NCI-H748 (cell line): ENCODE results near the gene ADAD2.

ENCODE experiments used
- DNase-seq: peaks from one replicate; lab custom pipeline; 2025; ENCODE audit not compliant: unreplicated experiment; lab: John Stamatoyannopoulos, UW

The ADAD2 gene

GRCh38 chr16:84220851-84221250 lies 29.9 kb downstream of the ADAD2 start:
- no peak for DNase-seq

- DNase-seq = no peak
These were observed 32.5 kb downstream of the ADAD2 start for GRCh38 chr16:84223456-84223855.

DNA sequence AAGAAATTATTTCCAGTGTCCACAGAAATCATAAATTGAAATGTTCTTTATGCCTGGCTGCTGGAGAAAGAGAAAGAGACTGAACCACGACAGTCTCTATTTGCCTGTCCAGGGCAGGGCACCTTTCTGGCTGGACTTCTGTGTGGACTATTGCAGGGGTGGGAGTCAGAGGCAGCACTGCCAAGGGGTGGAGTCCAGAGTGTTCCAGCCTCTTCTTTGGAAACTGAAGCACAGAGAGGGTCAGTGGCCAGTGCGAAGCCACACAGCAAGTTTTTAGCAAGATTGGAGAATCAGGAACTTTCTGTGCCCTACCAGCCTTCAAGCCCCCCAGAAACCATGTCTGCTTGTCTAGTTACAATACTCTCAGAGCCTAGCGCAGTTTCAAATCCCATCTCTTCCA lies 33.6 kb downstream of the ADAD2 start:
- DNase-seq = no peak

DNA sequence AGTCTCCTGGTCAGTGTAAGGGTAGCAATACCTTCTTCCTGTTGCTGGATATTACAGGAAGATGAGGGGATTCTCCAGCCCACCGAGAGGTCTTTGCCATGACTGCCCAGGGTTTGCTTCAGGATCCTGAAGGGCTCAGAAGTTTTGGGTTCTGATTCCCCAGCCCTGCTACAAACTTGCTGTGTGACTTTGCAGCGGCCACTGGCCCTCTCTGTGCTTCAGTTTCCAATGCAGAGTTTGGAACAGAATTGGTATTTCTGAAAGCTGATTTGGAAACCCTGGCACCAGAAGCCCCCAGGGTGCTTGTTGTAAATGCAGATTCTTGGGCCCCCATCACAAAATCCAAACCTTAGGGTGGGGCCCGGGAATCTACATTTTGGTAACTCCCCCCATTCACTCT lies 34.2 kb downstream of the ADAD2 start:
- no peak for DNase-seq

DNA sequence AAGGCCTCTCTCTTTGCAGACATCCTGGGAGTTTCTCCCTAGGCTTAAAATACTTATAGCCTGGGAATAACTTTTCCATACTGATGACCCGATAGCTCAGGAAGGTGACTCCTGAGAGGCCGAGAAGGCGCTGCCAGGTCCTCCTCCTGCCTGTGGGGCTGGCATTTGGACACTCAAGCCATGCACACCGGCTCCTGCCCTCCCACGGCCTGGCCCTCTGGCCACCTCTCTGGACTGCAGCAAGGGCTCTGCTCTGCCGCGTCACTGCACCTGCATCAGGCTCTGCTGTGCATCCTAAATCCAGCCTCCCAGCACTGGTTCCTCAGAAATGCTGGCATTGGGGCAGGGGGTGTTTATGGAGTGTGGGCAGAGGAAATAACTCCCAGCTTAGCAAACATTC lies 34.6 kb downstream of the ADAD2 start:
- DNase-seq = no peak

- DNase-seq = no peak
These were observed 35.1 kb downstream of the ADAD2 start for GRCh38 chr16:84226026-84226425.

DNA sequence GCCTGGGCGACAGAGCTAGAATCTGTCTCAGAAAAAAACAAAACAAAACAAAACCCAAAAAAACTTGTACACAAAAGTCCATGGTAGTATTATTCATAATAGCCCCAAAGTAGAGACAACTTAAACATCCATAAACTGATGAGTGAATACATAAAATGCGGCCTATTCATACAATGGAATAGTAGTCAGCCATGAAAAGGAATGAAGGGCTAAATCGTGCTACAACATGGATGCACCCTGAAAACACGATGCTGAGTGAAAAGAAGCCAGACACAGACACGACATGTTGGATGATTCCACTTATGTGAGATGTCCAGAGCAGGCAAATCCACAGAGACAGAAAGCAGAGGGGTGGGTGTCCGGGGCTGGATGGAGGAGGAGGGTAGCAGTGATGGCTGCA lies 36.6 kb downstream of the ADAD2 start:
- no peak for DNase-seq

DNA sequence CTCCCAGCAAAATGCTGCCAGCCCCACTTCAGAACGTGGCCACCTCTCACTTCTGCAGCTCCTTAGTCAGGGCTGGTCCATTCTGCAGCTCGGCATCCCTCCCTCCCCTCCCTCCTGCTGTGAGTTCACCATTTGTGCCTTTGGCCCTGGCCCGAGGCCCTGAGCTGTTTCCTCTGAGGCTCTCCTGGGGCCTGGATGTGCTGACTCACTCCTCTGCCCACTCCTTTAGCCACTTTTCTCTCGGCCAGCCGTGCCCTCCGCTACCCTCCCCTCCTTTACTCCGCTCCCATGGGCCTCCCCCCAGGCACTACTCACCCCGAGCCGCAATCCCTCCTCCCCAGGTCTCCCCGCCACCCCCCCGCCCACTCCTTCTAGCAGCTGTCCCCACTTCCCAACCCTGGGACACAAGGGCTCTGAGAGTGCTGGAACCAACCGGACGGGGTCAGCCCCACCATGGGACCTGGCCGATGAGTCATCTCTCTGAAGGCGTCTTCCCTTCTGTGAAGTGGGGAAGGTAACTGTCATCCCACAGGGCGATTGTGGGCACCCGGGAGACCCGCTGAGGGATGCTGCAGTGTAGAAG lies 37.4 kb downstream of the ADAD2 start:
- DNase-seq = no peak

GRCh38 chr16:84229471-84229870 lies 38.5 kb downstream of the ADAD2 start:
- DNase-seq = no peak

DNA sequence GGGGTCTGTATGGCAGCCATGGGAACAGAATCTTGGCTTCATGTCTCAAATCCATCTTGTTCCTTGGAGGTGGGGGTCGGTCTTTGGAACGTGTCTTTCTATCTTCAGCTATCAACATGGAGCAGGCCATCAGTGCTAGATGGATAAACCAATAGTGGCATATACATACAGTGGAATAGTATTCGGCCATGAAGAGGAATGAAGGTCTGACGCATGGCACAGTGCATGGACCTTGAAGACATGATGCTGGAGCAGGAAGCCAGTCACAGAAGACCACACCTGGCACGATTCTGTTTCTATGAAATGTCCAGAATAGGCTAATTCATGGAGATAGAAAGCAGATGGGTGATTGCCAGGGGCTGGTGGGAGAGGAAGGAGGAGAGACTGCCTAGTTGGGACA lies 41.1 kb downstream of the ADAD2 start:
- DNase-seq = no peak

- DNase-seq = no peak
These were observed 42.0 kb downstream of the ADAD2 start for GRCh38 chr16:84232969-84233368.

- no peak for DNase-seq
These were observed 42.8 kb downstream of the ADAD2 start for GRCh38 chr16:84233748-84234147.

- no peak for DNase-seq
These were observed 43.6 kb downstream of the ADAD2 start for GRCh38 chr16:84234321-84235241.

- DNase-seq = no peak
These were observed 45.7 kb downstream of the ADAD2 start for GRCh38 chr16:84236671-84237070.

DNA sequence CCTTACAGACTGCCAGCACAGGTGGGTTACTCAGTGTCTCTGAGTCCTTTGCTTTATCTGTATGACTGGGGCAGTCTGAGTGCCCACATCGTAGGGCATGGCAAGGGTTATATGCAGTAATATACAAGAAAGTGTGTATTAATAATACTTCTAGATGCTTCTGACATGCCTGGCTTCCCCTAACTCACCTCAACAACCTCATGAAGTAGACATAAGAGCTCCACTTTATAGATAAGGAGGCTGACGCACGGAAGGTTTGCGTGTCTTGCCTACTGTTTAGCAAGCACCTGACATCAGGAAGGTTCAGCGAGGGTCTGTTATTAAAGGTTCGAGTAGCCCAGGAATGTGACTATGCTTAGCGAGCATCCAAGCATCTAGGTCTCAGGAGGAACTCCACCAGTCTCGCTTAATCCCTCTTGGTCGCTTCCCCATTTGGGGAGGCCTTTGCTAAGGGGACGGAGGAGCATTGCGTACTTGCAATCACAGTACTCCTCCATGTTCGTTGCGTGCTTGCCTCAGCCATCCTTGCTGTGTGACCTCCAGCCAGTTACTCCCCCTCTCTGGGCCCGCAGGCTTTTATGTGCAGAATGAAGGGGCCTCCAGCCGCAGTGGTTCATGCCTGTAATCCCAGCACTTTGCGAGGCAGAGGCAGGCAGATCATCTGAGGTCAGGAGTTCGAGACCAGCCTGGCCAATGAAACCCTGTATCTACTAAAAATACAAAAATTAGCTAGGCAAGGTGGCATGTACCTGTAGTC lies 47.2 kb downstream of the ADAD2 start:
- no peak for DNase-seq

DNA sequence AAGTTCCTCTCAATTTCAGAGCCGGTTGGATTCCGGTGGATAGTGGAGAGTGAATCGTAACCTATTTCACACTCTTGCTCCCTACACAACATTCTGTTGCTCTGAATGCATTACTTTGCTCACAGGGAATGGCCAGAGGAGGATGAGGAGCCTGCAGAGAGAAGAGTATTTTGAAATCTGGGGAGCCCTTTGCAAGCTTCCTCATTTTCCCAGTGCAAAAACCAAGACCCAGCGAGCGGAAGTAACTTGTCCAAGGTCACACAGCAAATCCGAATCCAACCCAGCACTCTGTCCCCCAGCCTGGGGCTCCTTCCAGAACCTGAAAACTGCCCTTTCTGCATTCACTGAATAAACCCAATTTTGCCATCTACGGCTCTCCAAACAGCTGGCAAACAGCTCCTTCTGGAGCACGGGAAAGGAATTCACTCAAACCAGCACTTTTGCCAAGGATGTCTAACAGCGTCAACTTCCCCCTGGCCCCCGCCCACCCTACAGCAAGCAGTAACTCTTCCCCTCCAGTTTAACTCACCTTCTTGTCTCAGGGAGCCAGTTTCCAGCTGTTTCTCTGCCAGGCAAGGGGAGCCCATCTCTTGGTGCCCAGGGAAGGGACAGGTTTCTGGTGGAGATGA lies 48.3 kb downstream of the ADAD2 start:
- DNase-seq = no peak

DNA sequence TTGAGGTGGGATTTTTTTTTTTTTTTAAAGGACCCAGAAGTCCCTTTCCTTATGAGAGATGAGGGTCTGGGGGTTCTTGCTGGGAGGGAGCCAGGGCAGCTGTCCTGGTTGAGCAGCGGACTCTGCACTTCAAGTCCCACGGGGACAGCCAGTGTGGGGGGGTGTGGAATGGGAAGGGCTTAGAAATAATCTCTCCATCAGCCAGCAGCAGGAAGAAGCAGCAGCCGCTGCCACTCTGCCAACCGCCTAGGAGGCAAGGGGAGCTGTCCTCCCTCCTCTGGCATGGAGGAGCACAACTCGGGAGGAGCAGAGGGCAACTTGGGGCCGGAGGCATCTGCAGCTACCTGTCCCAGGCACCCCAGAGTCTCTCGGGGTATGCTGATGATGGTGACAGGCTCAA lies 49.0 kb downstream of the ADAD2 start, which contains the start of gene KCNG4:
Gene KCNG4 (minus strand): TSS at position 104 of the 400 bp plus-strand sequence. CDS start 2,527 bp downstream, outside the sequence.
- no peak for DNase-seq

DNA sequence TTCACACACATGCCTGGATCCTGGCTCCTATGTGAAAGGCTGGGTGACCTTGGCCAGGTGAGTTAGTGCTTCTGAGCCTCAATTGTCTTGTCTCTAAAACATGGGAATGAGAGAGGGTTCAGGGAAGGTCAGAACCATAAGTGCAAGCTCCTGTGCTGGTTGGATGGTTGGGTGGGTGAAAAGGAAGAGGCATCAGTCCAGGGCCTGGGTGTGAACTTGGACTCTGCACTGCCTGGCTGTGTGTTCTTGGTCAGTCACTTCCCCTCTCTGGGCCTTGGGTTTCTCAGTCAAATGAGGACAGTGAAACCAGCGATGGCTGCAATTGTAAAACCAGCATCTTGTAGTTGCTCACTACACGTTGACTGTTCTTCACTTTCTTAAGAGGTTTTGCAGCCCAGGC lies 49.5 kb downstream of the ADAD2 start:
- no peak for DNase-seq

- no peak for DNase-seq
These were observed 50.8 kb downstream of the ADAD2 start for GRCh38 chr16:84241778-84242177.

DNA sequence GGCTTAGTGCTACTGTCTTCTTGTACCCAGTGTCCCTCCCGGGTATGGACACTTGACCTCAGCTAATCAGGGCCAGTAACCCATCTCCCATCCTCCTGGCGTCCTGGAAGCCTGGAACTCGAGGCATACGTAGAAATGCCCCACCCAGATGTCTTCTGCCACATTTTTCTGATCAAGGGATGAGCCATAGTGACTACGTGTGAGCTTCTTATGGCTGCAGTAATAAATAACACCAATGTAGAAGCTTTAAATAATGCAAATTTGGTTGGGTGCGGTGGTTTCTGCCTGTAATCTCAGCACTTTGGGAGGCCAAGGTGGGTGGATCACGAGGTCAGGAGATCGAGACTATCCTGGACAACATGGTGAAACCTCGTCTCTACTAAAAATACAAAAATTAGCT lies 51.9 kb downstream of the ADAD2 start:
- DNase-seq = no peak

DNA sequence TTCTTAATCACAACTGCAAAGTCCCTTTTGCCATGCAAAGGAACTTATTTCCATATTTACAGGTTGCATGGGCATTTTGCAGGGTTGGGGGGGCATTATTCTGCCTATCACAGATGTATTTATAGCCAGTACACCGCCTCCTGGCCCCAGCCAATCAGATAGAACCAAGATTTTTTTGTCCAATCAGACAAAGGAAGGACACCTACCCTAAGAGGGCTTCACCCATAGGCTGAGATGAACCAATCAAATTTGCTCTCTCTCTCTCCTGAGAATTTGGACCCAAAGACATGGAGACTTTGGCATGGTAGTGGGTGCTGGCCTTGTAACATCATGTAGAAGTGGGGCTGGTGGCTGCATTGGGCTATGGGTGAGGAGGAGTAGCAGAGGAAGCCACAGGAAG lies 52.8 kb downstream of the ADAD2 start:
- DNase-seq = no peak
